IPS DF 4.7 (cell line): ENCODE data around the gene SIT1.
"Not testable (repeated sequence)": the region's sequence is repeated elsewhere in the genome, so short reads cannot be mapped to it uniquely, and the experiment has no call there.

Experiments used
- DNase-seq: peaks from one replicate; pipeline ENCODE4 v3.0.0-alpha.2; 2013; ENCODE audit warnings: low spot score; ENCODE audit errors: extremely low read depth

Gene SIT1

GRCh38 chr9:35637427-35637955 is 13.2 kb downstream of the SIT1 start:
- DNase-seq: not testable (repeated sequence)

GRCh38 chr9:35636877-35637246 is 13.9 kb downstream of the SIT1 start:
- not testable (repeated sequence) for DNase-seq

DNA sequence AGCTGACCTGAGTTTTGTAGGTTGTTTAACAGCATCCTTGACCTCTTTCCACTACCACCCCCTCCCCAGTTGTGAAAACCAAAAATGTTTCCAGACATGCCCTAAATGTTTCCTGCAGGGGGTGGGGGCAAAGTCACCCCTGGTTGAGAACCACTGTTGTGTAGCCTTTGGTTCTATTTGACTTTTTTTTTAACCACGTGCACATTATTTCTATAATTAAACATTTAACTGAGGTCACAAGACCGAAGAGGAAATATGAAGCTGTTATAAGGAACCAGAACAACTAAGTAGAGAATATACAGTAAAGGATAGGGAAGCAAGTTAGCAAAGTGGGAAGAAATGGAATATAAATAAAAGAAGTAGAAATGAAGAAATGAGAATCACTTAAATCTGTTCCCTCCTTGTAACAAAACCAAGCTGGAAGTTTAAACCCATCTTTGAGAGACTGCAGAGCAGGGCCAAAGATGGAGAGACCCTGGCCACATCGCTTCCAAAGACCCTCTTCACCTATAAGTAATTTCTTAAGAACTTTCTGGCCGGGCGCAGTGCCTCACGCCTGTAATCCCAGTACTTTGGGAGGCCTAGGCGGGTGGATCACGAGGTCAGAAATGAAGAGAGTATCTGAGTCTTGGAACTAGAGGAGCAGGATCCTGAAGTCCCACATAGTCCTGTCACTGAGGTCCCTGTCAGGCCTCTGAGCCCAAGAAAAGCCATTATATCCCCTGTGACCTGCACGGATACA is 14.4 kb downstream of the SIT1 start:
- DNase-seq: no peak

GRCh38 chr9:35635730-35636129 is 15.0 kb downstream of the SIT1 start:
- no peak for DNase-seq

- DNase-seq: no peak
These were observed 21.1 kb downstream of the SIT1 start for GRCh38 chr9:35629597-35629996.

DNA sequence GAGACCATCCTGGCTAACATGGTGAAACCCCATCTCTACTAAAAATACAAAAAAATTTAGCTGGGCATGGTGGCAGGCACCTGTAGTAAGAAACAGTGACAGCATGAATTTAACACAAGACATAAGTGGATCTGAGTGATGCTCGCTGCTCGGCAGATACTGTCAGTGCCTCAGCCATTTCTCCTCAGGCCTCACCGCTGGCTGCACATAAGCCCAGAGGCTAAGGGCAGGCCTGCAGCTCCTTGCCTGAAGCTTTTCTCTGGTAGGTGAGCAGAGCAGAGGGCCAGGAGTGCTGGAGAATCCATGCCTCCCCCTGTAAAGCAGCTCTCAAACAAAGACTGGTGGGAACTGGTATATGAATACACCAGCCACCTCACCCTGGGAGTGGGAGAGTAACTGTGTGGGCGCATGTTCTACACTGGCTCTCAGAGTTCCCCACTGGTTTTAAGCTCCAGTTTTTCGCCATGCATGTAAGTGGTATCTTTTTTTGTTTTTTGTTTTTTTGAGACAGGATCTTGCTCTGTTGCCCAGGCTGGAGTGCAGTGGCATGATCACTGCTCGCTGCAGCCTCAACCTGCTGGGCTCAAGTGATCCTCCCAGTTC is 22.2 kb downstream of the SIT1 start:
- no peak for DNase-seq

DNA sequence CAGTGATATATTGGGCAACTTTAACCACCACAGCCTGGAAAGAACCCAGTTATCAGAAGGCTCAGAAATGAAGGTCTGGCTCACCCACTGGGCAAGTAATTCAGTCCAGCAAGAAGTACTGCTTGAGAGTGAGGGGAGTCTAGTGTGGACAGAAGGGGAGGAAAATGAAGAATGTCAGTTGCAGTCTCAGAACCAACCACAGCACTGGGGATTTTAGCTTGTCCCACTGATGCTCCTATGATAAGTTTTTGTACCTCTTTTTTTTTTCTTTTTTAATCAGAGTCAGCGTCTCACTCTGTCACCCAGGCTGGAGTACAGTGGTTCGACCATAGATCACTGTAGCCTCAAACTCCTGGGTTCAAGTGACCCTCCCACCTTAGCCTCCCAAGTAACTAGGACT is 23.2 kb downstream of the SIT1 start:
- no peak for DNase-seq

DNA sequence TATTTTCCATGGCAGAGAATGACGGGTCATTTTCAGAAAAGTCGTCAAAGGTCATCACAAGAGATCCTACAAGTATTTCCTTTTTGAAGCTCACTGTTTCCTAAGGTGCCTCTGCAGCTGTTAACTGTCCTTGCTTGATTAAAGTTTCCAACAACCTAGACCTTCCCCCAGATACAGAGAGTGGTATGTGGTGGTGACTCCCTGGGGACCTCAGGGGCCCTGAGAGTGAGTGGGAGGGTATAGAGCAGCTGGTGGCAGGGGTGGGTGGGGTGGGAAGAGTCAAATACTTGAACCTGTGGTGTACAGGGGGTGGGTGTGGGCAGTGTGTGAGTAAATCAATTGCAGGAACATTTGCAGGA is 31.0 kb downstream of the SIT1 start:
- DNase-seq: no peak

DNA sequence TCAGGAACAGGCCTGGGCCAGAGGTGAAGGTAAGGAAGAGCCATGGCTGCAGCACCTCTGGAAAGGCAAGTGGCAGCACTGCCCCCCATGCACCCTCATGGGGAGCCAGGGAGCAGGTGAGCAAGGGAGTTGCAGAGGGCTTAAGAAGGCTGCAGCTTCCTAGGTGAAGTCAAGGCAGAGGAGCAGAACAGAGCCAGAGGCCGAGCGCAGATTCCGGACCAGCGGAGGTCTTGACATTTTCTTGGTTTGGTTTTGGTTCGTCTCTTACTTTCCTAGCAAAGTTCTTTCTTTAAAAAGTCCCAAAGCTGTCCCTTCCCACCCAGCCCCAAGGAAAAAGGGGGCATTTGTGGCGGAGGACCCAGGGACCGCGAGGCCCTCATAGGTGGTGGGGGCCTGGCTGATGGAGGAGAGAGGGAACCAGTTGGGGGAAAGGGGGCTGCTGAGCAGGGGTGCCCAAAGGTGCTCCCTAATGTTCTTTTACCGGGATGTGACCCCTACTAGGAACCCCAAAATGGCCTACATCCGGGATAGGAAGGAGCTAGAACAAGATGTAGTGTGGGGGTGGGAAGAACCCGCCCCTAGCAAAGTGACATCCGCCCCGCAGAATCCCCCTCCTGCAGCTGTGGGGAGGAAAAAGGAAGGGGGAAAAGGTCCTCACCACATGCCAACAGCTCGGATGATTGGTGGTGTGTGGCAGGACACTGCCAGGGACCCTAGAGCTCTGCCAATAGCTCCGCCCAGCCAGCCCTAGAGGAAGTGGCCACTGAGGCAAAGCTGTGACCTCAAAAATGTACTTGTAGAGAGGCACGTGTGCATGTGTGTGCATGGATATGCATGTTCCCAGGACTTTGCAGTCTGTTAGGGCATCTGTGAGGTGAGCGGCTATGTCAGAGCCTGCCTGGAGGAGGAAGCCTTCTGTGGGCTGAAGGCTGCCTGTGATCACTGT is 31.6 kb downstream of the SIT1 start:
- DNase-seq: no peak

- no peak for DNase-seq
These were observed 32.4 kb downstream of the SIT1 start, which contains the start of gene CD72 for GRCh38 chr9:35618325-35618727. CD72 (minus strand) TSS chr9:35618413; CDS start chr9:35618303, 110 bp downstream.

DNA sequence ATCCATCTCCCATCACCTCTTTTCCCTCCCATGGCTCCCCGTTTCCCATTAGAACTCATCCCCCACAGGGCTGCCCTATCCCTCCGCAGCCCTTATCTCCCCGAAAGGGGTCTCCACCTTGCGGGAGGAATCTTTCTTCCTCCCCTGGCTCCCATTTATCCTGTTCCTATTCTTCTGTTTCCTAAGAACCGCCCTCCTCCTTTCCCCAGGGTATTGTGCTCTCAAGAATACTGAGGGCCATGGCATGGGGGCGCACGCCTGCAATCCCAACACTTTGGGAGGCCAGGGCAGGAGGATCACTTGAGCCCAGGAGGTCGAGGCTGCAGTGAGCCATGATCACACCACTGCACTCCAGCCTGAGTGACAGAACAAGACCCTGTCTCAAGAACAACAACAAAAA is 33.2 kb downstream of the SIT1 start:
- DNase-seq: no peak

- DNase-seq: no peak
These were observed 33.9 kb downstream of the SIT1 start for GRCh38 chr9:35616681-35617459.

GRCh38 chr9:35615981-35616680 is 34.6 kb downstream of the SIT1 start:
- DNase-seq: no peak

GRCh38 chr9:35612843-35613242 is 37.9 kb downstream of the SIT1 start:
- DNase-seq: no peak

DNA sequence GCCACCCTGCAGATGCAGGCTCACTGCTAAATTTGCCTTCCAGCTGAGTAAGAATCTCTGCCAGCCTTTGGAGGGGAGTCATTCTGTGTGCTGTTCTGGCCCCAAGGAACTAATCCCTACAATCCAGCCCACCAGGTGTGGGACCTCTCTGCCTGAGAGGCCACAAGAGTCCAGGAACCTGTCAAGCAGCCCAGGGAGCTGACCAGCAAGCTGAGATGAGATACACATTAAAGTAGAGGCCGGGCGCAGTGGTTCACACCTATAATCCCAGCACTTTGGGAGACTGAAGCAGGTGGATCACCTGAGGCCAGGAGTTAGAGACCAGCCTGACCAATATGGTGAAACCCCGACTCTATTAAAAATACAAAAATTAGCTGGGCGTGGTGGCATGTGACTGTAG is 38.7 kb downstream of the SIT1 start:
- DNase-seq: not testable (repeated sequence)

- DNase-seq: no peak
These were observed 39.4 kb downstream of the SIT1 start for GRCh38 chr9:35611230-35611797.

DNA sequence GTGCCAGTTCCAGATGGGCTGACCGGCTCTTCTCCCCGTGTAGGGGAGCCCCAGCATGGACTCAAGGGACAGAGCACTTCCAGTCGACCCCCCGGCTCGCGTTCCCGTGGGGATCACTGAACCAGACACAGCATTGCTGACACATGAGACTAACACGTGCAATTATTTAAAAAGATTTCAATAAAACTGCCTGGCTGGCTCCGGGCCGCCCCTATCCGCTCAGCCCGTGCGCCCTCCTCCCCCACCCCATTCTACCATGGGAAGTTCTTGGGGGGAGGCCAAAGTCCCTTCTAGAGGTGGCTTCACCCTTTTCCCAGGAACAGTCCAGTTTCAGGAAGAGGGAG is 40.9 kb downstream of the SIT1 start:
- no peak for DNase-seq

DNA sequence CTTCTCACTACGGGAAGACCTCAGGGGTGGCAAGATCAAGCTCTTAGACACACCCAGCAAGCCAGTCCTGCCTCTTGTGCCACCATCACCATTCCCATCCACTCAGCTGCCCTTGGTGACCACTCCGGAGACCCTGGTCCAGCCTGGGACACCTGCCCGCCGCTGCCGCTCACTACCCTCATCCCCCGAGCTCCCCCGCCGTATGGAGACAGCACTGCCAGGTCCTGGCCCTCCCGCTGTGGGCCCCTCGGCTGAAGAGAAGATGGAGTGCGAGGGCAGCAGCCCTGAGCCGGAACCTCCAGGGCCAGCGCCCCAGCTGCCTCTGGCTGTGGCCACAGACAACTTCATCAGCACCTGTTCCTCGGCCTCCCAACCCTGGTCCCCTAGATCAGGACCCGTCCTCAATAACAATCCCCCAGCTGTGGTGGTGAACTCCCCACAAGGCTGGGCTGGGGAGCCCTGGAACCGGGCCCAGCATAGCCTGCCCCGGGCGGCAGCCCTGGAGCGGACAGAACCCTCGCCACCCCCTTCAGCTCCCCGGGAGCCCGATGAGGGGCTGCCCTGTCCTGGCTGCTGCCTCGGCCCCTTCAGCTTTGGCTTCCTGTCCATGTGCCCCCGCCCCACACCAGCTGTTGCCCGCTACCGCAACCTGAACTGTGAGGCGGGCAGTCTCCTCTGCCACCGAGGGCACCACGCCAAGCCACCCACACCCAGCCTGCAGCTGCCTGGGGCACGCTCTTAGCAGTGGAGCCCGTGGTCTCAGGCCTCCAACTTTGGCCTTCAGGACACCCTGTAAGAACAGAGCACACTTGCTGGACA is 41.5 kb downstream of the SIT1 start:
- DNase-seq: no peak

- DNase-seq: no peak
These were observed 42.5 kb downstream of the SIT1 start for GRCh38 chr9:35608221-35608620.
